Dendritic cell treated with granulocyte-macrophage colony-stimulating factor and Interleukin-4, amounts not matched to agents 40 ng/mL and 50 ng/mL, for 4 days (primary cell): Measurements from ENCODE around the gene MAP3K7CL.
A peak's percentile ranks its signal among the peaks of the same experiment; 100 is the strongest.

Experiments used
- H3K27ac Mint-ChIP-seq: one replicate; pipeline ENCODE4 v1.8.0; 2022; ENCODE audit warnings: mild to moderate bottlenecking, mixed read lengths
- H3K27me3 Mint-ChIP-seq: one replicate; pipeline ENCODE4 v1.8.0; 2022; ENCODE audit warnings: mild to moderate bottlenecking, mixed read lengths
- H3K36me3 Mint-ChIP-seq: one replicate; pipeline ENCODE4 v1.8.0; 2022; ENCODE audit warnings: low read depth, mixed read lengths
- H3K4me1 Mint-ChIP-seq: one replicate; pipeline ENCODE4 v1.8.0; 2022; ENCODE audit warnings: low read depth, mixed read lengths
- H3K4me3 Mint-ChIP-seq: one replicate; pipeline ENCODE4 v1.8.0; 2022; ENCODE audit warnings: mild to moderate bottlenecking, moderate library complexity, mixed read lengths
- H3K9me3 Mint-ChIP-seq: one replicate; pipeline ENCODE4 v1.8.0; 2022; ENCODE audit warnings: mixed read lengths
- intact Hi-C: fragments of 100-400 bp; cut with micrococcal nuclease; formaldehyde crosslinking; loops from one replicate; pipeline ENCODE4 v1.15.0; 2022

MAP3K7CL gene

DNA sequence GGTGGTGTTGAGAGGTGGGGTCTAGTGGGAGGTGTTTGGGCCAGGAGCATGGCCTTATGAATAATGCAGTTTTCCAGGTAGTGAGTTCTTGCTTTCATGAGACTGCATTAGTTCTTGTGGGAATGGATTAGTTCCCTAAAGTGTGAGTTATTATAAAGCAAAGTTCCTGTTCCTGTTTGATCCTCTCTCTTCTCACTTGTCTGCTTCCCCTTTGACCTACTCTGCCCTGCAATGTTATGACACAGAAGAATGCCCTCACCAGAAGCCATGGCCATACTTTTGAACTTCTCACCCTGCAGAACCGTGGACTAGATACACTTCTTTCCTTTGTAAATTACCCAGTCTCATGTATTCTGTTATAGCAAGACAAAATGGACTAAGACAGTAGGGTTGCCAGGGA lies 53.6 kb downstream of the MAP3K7CL start:
- Mint-ChIP-seq H3K9me3 (no peaks in the 10 kb centered on the region), H3K36me3 (no peaks in the 10 kb centered on the region), H3K4me3 (no peak overlapping the region), H3K27ac (peak overlapping the region; percentile 41), H3K4me1 (peaks cover 70% of the 10 kb centered on the region), H3K27me3 (peaks cover 5% of the 10 kb centered on the region)
- intact Hi-C loops = loop anchor here (1.0 to 5.0 kb wide), 2 partner anchors 9 to 33 kb away; no protein-coding TSS in a partner anchor

DNA sequence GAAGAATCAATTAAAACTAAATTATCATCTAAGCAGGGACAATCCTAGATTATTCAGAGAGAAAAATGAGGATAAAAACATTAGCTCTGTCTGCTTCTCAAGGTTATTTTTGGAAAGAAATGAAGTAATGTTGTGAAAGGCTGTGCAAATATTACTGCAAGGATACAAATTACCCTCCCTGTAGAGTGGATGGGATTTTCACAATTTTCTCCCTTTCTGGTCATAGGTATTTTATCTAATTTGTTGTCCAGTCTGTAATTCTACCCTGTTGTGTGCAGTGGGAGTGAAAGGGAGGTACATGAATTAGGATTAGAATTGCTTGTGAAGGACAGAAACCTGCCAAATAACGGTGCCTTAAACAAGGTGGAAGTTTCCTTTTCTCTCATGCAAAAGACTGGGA lies 54.7 kb downstream of the MAP3K7CL start:
- intact Hi-C loops = no loop called here
- no peaks in the 10 kb centered on the region for H3K36me3 Mint-ChIP-seq

DNA sequence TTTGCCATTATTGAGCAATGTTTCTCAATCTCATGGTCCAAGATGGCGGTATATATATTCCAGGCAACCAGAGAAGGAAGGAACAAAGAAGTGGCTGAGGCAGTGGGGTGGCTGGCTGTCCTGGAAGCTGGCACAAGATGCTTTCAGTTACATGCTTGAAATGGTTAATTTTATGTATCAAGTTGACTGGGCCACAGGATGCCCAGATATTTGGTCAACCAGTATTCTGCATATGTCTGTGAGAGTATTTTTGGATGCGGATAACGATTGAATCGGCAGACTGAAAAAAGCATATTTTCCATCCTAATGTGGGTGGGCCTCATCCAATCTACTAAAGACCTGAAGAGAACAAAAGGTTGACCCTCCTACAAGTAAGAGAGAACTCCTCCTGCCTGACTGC lies 55.2 kb downstream of the MAP3K7CL start:
- intact Hi-C loops = no loop called here
- Mint-ChIP-seq H3K9me3 (no peaks in the 10 kb centered on the region), H3K27ac (no peak overlapping the region), H3K4me3 (no peak overlapping the region), H3K36me3 (no peaks in the 10 kb centered on the region), H3K4me1 (peaks cover 76% of the 10 kb centered on the region), H3K27me3 (peaks cover 5% of the 10 kb centered on the region)

More for the DNA sequence above, 54.7 kb downstream of the MAP3K7CL start:
- H3K4me1 Mint-ChIP-seq = peaks cover 72% of the 10 kb centered on the region
- H3K9me3 Mint-ChIP-seq = no peaks in the 10 kb centered on the region
- no peak overlapping the region for H3K27ac Mint-ChIP-seq
- H3K27me3 Mint-ChIP-seq = peaks cover 5% of the 10 kb centered on the region
- H3K4me3 Mint-ChIP-seq = no peak overlapping the region

DNA sequence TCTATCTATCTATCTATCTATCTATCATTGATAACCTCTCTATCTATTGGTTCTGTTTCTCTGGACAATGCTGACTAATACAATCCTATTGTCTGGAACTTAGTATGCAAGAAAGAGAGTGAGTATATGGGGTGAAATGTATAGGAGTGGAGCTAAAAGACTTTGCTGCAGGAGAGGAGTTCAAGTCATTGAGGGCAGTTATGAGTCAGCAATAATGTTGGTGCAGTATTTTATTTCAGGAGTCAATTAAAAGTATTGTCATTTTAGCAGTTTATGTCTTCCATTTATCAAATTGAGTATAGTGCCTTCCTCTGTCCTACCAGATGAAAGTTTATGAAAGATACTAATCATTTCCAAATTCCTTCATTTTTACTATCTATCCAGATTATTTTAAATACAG lies 55.8 kb downstream of the MAP3K7CL start:
- Mint-ChIP-seq H3K36me3 (no peaks in the 10 kb centered on the region), H3K9me3 (no peaks in the 10 kb centered on the region), H3K4me1 (peaks cover 80% of the 10 kb centered on the region), H3K4me3 (no peak overlapping the region), H3K27me3 (peaks cover 5% of the 10 kb centered on the region), H3K27ac (no peak overlapping the region)
- intact Hi-C loops = no loop called here

DNA sequence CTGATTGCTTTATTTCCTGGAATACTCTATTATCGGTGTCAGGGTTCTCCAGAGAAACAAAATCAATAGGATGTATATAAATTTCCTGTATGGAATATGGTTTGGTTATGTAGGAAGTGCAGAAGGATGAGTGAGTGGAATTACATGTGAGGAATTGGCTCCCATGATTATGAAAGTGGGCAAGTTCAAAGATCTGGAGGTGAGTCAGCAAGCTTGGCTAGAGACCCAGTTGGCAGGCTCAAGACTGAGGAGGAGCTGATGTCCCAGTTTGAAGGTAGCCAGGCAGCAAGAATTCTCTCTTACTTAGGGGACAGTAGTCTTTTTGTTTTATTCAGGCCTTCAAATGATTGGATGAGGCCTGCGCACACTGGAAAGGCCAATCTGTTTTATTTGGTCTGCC lies 57.5 kb downstream of the MAP3K7CL start:
- no peak overlapping the region for H3K4me3 Mint-ChIP-seq

DNA sequence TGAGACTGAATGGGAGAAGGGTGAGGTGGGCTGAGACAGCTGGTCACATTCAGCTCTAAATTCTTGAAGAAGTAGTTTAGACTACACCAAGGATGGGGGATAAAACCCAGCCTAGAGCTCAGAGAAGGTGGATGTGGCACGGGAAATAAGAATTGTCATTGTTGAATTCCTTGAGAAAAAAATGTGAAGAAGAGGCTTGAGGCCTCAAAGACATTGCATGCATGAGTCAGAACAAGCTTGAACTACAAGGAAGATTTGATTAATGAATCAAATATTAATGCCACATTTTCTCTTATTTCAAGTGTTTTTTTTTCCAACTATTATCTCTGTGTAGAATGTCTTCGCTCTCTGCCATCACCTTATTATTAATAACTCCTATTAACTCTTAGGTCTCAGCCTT lies 58.9 kb downstream of the MAP3K7CL start:
- no peaks in the 10 kb centered on the region for H3K9me3 Mint-ChIP-seq
- H3K4me1 Mint-ChIP-seq = peaks cover 62% of the 10 kb centered on the region
- no peak overlapping the region for H3K4me3 Mint-ChIP-seq
- H3K27me3 Mint-ChIP-seq = no peaks in the 10 kb centered on the region
- intact Hi-C loops = no loop called here
- H3K36me3 Mint-ChIP-seq = no peaks in the 10 kb centered on the region
- H3K27ac Mint-ChIP-seq = no peak overlapping the region

More for the DNA sequence above, 57.5 kb downstream of the MAP3K7CL start:
- Mint-ChIP-seq H3K9me3 (no peaks in the 10 kb centered on the region), H3K27me3 (peaks cover 3% of the 10 kb centered on the region), H3K4me1 (peaks cover 65% of the 10 kb centered on the region), H3K27ac (no peak overlapping the region), H3K36me3 (no peaks in the 10 kb centered on the region)
- intact Hi-C loops = no loop called here

DNA sequence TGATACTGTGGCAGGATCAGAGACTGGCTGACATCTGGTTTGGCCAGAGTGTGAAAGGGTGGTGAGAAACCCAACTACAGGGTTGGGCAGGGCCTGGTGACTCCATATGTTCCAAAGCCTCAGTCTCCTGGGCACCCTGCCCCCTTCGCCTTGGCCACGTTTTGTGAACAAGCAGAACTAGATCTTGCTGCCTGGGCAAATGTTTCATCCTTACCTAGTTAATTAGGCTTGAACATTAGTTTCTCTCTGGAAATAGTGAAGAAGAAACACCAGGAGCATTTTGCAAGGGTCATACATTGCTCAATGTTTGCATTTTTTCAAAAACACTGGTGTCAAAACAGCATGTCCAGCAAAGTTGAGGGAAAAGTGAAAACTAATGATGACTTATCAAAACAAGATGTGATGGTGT lies 60.5 kb downstream of the MAP3K7CL start:
- no peak overlapping the region for H3K4me3 Mint-ChIP-seq
- H3K27me3 Mint-ChIP-seq = no peaks in the 10 kb centered on the region
- H3K4me1 Mint-ChIP-seq = peaks cover 68% of the 10 kb centered on the region
- H3K9me3 Mint-ChIP-seq = no peaks in the 10 kb centered on the region
- no peak overlapping the region for H3K27ac Mint-ChIP-seq
- intact Hi-C loops = no loop called here
- H3K36me3 Mint-ChIP-seq = no peaks in the 10 kb centered on the region

DNA sequence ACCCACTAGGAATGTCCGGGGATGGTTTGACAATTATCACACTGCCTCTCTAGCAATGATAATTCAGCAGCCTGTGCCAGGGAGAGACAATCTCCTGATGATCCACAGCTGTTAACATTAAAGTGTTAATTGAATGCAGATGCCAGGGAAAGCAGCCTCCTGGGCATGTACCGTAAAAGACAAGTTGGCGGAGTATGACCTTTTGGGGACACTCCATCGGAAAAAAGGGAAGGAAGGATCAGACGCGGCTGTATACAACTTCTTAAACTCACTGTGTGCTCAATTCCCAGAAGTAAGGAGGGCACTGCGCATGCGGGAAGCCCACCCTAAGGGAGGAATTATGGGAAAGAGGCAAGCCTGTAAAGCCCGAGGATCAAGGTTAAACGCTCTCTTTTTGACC lies 62.6 kb downstream of the MAP3K7CL start:
- H3K9me3 Mint-ChIP-seq = no peaks in the 10 kb centered on the region
- H3K27ac Mint-ChIP-seq = peak overlapping the region; percentile 69

DNA sequence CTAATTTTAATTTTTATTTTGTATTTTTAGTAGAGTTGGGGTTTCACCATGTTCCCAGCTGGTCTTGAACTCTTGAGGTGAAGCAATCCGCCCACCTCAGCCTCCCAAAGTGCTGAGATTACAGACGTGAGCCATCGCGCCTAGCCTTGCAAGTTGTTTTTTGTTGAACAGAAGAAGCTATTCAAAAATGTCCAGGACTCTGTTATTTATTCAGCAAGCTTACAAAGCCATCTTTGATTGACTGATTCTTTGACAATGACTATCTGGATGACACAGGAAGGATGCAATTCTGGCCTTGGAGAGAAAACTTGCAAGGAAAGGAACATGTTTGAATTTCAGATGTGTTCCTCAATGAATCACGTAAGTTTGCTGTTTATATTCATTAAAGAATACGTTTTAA lies 63.5 kb downstream of the MAP3K7CL start:
- Mint-ChIP-seq H3K27me3 (no peaks in the 10 kb centered on the region), H3K27ac (no peak overlapping the region), H3K4me1 (peaks cover 67% of the 10 kb centered on the region), H3K4me3 (no peak overlapping the region), H3K9me3 (peaks cover 2% of the 10 kb centered on the region), H3K36me3 (peaks cover 1% of the 10 kb centered on the region)
- intact Hi-C loops = loop anchor here (1.0 kb wide), 1 partner anchor 10 kb away; no protein-coding TSS in a partner anchor

More for the DNA sequence above, 62.6 kb downstream of the MAP3K7CL start:
- Mint-ChIP-seq H3K36me3 (no peaks in the 10 kb centered on the region), H3K4me1 (peaks cover 70% of the 10 kb centered on the region), H3K27me3 (no peaks in the 10 kb centered on the region), H3K4me3 (peak overlapping the region; percentile 9)
- intact Hi-C loops = loop anchor here (1.0 kb wide), 1 partner anchor 9 kb away; no protein-coding TSS in a partner anchor

DNA sequence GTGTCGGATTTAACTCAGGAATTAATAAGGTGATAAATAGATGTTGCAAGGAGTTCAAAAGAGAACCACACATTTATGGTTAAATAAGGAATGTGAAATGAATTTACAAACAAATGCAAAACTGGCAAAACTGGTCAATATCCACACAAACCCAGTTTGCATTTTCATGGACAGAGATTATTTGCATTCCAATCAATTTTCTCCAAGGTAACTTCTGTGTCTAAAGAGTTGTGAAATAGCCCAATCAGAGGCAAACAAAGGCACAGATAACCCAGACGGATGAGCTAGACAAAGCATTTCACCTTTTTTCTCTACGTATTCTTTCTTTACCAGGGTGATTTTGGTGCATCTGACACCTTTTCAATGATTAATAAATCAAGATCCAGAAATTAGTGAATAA lies 63.9 kb downstream of the MAP3K7CL start:
- H3K9me3 Mint-ChIP-seq = peaks cover 6% of the 10 kb centered on the region
- H3K27ac Mint-ChIP-seq = peak overlapping the region; percentile 37
- H3K4me1 Mint-ChIP-seq = peaks cover 63% of the 10 kb centered on the region
- H3K27me3 Mint-ChIP-seq = no peaks in the 10 kb centered on the region
- intact Hi-C loops = no loop called here
- H3K36me3 Mint-ChIP-seq = peaks cover 6% of the 10 kb centered on the region
- H3K4me3 Mint-ChIP-seq = no peak overlapping the region

DNA sequence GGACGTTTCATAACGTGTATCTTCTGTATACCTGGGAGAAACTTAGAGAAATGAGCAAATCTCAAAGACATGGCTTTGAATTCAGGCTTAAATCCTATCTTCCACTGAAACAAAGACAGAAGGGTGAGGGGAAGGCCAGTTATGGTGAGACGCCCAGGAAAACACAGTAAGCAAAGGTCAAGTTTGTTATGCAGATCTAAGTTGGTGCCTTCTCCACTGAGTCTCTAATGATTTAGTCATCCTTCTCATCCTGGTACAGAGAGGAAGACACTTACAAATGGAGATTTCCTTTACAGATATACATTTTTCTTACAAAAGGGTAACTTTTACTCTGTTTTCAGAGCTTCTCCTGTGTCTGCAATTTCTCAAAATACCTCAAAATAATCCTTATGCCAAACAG lies 64.4 kb downstream of the MAP3K7CL start:
- Mint-ChIP-seq H3K27me3 (no peaks in the 10 kb centered on the region), H3K4me3 (no peak overlapping the region), H3K4me1 (peaks cover 58% of the 10 kb centered on the region), H3K9me3 (peaks cover 8% of the 10 kb centered on the region), H3K27ac (peak overlapping the region; percentile 37), H3K36me3 (peaks cover 6% of the 10 kb centered on the region)
- intact Hi-C loops = loop anchor here (5.0 kb wide), 1 partner anchor 37 kb away; no protein-coding TSS in a partner anchor

DNA sequence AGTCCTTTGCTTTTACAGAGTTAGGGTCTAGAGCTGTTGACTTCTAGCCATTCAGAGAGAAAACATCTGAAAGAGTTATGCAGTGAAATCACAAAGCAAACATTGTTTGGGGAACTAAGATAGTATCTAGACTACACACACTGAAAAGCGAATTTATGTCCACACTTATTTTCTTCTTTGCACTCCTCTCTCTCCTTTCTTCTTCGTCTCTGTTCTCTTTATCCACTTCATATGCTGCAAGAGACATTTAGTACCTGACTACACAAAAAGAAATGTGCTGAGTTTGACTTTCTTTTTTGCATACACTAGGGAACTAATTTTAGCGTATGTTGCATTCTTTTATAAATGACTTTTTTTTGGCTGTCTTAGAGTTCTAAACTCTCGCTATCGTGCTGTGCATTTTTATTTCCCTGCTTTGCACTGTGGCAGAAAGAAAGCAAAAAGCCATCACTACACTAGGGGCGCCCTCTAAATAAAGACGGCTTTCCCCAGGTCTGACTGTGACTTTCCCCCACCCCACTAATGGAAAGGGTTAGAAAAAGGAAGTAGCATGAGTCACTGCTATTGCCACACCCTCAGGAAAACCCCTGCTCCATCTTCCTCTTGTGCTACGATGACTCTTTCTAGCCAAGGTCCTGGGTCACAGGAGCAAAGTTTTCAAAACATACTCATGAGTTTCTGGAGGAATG lies 65.7 kb downstream of the MAP3K7CL start:
- H3K27me3 Mint-ChIP-seq = no peaks in the 10 kb centered on the region
- peak overlapping the region; percentile 95 for H3K27ac Mint-ChIP-seq
- H3K9me3 Mint-ChIP-seq = peaks cover 14% of the 10 kb centered on the region
- peak overlapping the region; percentile 77 for H3K4me3 Mint-ChIP-seq
- H3K36me3 Mint-ChIP-seq = peaks cover 6% of the 10 kb centered on the region
- H3K4me1 Mint-ChIP-seq = peaks cover 47% of the 10 kb centered on the region
- intact Hi-C loops = loop anchor here (1.0 to 5.0 kb wide), 2 partner anchors 36 to 102 kb away; partner anchors contain the start of gene BACH1

DNA sequence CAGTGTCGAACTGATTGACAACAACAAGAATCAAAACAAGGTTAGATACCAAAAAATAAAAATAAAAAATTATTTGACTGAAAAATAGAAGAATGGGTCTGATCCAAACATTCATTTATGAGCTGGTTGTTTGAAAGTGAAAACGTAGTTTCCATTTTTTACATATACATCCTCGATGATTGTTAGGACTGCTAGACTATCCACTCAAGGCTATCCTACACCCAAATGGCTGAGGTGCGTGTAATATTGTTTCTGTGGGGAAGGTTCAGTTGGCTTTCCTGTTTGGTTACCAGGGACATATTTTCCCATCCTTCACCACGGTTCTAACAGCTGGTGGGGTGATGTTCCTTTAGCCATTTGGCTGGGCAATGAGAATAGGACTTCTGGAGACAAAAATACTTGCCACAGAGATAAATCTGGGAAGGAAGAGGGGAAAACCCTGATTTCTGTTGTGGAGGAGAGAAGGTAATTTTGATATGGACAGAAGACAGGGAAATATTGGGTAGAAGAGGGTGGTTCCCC lies 66.3 kb downstream of the MAP3K7CL start:
- peaks cover 6% of the 10 kb centered on the region for H3K36me3 Mint-ChIP-seq
- peaks cover 20% of the 10 kb centered on the region for H3K9me3 Mint-ChIP-seq
- H3K4me1 Mint-ChIP-seq = peaks cover 47% of the 10 kb centered on the region
- peak overlapping the region; percentile 95 for H3K27ac Mint-ChIP-seq
- peak overlapping the region; percentile 77 for H3K4me3 Mint-ChIP-seq
- intact Hi-C loops = loop anchor here (1.0 to 5.0 kb wide), 2 partner anchors 36 to 102 kb away; partner anchors contain the start of gene BACH1
- no peaks in the 10 kb centered on the region for H3K27me3 Mint-ChIP-seq

DNA sequence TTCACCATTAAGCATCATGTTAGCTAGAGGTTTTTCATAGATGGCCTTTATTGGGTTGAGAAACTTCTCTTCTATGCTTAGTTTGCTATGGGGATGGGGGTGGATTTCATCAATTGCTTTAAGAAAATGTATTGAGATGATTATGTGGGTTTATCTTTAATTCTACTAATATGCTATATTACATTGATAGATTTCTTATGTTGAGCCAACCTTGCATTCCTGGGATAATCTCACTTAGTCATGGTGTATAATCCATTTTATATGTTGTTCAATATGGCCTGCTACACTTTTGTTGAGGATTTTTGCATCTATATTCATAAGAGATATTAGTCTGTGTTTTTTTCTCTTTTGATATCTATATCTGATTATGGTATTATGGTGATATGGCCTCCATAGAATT lies 70.7 kb downstream of the MAP3K7CL start:
- no peak overlapping the region for H3K27ac Mint-ChIP-seq
- H3K4me1 Mint-ChIP-seq = peaks cover 23% of the 10 kb centered on the region
- no peaks in the 10 kb centered on the region for H3K27me3 Mint-ChIP-seq
- H3K36me3 Mint-ChIP-seq = peaks cover 6% of the 10 kb centered on the region
- peaks cover 30% of the 10 kb centered on the region for H3K9me3 Mint-ChIP-seq
- no peak overlapping the region for H3K4me3 Mint-ChIP-seq
- intact Hi-C loops = no loop called here
